Left ventricle myocardium superior (tissue), 1 donor: ENCODE data around the gene TSPO. TPM values are rescaled to one million over a fixed set of nuclear protein-coding genes. Genes with fewer than 3 reads are reported as not detected.

ENCODE experiments used
- ATAC-seq: fragments of 200-7000 bp; cut with Tn5 transposase; one replicate; pipeline ENCODE4 v1.9.1; 2020; ENCODE audit warnings: mild to moderate bottlenecking, moderate library complexity
- DNase-seq: peaks from one replicate; pipeline ENCODE4 v3.0.0-alpha.2; 2020
- intact Hi-C: fragments of 100-400 bp; cut with micrococcal nuclease; formaldehyde crosslinking; loops from one replicate; pipeline ENCODE4 v1.11.0; 2022
- total RNA-seq: library from RNA; stranded (reverse); fragmentation: NEBNext Ultra II Directional; extraction: Animal tissue kit (Norgen Biotek cat#: 25700); gene quantifications from one replicate; pipeline ENCODE4 v1.2.1, GENCODE V29; 2021
- donor health status: DM: no; HTN: yes; CAD: no; lungs with severe emphysema.

The TSPO gene
- total RNA-seq, 1 donor from 2014 or later: 119 TPM

GRCh38 chr22:43155789-43156188 is 4.4 kb downstream of the TSPO start:
- ATAC-seq (no peak), DNase-seq (no peak)
- intact Hi-C loops: no loop called here

- ATAC-seq (no peak), DNase-seq (no peak)
- intact Hi-C loops: no loop called here
Observed at GRCh38 chr22:43156413-43156812, 5.1 kb downstream of the TSPO start.

GRCh38 chr22:43157874-43158546 is 6.7 kb downstream of the TSPO start:
- intact Hi-C loops: no loop called here
- no peak for ATAC-seq
- no peak for DNase-seq

DNA sequence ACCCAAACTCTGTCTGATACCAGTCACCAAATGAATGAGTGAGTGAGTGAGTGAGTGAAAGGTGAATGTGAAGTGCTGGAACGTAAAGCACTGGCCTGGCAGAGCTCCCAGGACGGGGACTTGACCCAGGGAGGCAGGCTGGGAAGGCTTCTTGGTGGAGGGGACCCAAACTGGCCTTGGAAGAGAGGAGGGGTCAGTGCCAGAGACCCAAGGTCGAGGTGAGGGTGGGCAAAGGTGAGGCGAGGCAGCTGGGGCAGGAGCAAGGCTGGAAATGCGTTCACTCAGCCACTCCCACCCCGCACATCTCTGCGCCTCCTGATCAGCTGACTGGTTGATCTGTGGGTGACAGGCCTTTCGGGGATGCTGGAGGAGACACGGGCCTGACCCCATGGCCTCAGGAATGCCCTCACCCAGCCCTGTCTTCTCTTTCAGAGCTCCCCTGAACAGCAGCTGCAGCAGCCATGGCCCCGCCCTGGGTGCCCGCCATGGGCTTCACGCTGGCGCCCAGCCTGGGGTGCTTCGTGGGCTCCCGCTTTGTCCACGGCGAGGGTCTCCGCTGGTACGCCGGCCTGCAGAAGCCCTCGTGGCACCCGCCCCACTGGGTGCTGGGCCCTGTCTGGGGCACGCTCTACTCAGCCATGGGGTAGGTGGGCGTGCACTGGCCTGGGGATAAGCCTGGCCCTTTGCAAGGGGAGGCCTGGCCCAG is 7.6 kb downstream of the TSPO start:
- intact Hi-C loops: no loop called here
- peak; percentile 23 for ATAC-seq
- no peak for DNase-seq

- no peak for DNase-seq
- ATAC-seq: no peak
- intact Hi-C loops: no loop called here
Observed at GRCh38 chr22:43159484-43160178, 8.3 kb downstream of the TSPO start.

DNA sequence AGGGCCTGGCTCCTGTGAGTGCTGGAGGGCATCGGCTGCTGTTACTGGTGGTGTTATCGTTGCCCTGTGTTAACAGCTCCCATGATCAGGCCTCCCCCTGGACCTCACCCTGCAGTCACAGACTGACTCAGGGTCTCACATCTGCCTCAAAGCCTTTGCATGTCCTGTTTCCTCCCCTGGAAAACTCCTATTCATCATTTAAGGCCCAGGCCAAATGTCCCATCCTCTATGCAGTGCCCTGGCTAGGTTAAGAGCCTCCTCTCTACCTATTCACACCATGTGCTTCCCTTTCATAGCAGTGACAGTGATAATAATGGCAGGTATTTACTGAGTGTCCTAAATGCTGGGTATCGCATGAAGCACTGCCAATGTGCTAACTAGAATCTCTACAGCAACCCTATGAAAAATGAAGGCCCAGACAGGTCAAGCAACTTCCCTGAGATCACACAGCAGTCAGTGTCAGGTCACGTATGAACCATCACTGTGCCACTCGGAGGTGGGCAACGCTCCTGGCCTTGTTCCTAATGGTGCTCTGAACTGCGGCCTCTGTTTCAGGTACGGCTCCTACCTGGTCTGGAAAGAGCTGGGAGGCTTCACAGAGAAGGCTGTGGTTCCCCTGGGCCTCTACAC is 9.3 kb downstream of the TSPO start:
- ATAC-seq (no peak), DNase-seq (no peak)
- intact Hi-C loops: no loop called here

GRCh38 chr22:43162412-43163150 is 11.2 kb downstream of the TSPO start:
- ATAC-seq (no peak), DNase-seq (no peak)
- intact Hi-C loops: no loop called here

DNA sequence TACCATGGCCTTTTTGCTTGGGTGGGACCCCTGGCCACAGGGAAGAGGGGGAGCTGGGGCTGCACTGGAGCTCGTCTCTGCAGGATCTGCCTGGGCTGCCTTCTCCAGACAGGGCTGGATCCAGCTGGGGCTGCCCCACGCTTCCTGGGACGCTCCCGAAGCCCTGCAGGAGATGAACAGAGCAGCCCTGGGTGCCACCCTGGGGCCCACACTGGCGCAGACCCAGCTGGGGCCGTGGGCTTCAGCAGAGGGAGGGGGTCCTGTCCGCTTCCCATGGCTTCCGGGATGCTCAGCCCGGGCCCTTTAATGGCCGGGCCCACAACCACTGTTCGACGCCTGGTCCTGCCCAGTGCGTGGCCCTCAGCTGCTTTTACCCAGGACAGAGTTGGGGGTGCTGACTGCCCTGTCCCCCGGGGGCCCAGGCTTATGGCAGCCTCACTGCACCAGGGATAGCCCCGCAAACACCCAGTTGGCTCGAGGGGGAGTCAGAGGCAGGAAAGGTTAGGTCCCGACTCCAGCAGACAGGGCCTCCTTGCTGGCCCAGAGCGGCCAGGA is 12.0 kb downstream of the TSPO start:
- intact Hi-C loops: no loop called here
- ATAC-seq (no peak), DNase-seq (no peak)

DNA sequence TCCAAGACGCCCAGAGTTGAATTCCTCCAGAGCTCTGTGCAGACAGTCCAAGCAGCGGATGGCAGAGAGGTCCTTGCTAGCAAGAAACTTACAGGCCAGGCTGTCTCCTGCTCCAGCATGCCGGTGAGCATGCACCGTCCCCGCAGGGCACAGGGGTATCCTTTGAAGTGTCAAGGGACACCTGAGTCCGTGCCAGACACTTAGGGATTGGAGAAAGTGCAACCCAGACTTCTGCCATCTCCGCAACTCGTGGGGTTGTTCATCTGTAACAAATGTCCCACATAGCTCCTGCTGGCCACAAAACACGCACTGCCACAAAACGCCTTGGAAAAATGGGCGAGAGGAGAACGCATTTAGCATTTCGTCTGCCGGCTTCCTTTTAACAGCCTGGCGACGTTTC is 13.3 kb downstream of the TSPO start:
- DNase-seq (no peak), ATAC-seq (peak; percentile 8)
- intact Hi-C loops: no loop called here

- intact Hi-C loops: no loop called here
- DNase-seq: no peak
- ATAC-seq: no peak
Observed at GRCh38 chr22:43166132-43166930, 15.0 kb downstream of the TSPO start.

GRCh38 chr22:43167001-43167589 is 15.7 kb downstream of the TSPO start:
- ATAC-seq (no peak), DNase-seq (no peak)
- intact Hi-C loops: no loop called here

DNA sequence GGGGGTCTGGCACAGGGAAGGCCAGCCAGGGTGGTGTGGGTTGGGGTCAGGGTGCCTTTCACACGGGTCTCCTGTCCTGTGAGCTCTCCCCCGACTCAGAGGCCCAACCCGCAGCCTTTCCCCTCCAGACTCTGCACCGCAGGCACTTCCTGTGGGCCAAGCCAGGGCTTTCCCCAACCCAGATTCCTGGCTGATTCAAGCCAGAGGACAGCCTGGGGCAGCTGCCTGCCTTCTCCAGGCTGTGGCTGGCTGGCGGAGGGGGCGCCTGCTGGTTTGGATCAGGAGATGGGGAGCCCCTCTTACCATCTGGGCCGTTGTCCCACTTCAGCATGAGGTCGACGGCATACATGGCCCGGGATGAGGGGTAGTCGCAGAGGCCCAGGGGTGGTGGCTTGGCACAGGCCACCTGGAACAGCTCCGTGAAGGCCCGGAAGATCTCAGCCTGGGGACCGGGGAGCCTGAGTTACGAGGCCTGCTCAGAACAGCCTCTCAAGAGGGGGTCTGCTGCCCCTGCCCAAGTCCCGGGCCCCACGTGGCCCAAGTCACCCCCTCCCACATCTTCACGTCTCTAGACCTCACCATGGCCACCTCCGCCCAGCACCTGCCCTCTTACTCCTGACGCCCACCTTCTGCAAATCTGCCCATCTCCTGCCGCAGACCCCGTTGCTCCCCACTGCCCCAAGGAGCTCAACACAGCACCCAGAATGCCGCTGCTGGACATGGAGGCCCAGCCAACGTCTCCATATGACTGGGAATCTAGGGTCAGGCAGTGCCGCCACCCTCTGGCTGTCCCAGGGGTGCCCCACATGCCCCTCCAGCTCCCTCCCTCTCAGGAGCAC is 17.3 kb downstream of the TSPO start:
- intact Hi-C loops: no loop called here
- DNase-seq (no peak), ATAC-seq (peak; percentile 24)

DNA sequence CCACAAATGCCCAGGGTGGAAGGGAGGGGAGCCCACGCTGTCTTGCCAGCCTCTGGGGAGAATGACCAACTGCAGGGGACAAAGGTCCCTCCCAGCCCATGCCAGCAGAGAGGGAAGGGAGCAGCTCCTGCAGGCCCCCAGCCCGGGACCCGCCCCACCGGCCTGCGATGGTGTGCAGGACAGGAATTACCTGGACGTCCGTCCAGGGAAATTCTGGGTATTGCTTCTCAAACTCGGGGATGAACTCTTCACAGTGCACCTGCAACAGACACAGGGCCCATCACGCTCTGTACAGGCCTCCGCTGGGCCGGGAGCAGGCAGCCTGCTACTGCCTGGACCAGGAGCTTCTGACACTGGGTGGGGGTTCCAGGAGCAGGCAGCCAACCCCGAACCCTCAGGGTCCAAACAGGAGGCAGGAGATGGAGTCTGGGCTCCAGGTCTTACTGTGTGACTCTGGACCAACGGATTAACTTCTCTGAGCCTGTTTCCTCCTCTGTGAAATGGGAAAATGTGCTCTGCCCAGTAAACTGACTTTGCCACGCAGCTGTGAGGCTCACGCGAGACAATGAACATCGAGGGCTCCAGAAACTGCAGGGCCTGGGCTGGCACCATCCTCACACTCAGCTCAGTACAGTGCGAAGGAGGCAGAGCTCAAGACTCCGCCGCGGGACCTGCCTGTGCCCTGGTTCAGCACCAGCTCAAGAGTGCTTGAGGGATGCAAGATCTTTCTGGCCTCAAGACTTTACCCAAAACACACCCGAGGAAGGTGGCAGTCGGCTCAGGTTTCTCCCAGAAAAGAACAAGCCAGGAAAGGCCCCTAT is 18.2 kb downstream of the TSPO start:
- intact Hi-C loops: no loop called here
- DNase-seq: no peak
- ATAC-seq: no peak

DNA sequence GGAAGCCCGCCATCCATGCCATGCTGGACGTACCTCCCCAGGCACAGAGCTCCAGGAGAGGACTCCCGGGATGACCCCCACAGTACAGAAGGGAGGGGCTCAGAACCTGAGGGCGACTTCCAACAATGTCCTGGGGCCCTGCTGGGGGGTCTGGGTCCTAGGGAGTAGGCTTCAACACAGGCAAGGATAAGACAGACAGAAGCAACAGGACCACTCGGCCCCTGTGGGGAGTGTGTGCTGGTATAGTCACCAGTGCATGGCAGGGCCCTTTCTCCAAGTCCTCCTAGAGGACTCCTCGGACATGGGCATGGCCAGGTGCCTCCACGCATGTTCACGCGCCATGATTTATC is 18.7 kb downstream of the TSPO start:
- intact Hi-C loops: no loop called here
- no peak for DNase-seq
- ATAC-seq: no peak

DNA sequence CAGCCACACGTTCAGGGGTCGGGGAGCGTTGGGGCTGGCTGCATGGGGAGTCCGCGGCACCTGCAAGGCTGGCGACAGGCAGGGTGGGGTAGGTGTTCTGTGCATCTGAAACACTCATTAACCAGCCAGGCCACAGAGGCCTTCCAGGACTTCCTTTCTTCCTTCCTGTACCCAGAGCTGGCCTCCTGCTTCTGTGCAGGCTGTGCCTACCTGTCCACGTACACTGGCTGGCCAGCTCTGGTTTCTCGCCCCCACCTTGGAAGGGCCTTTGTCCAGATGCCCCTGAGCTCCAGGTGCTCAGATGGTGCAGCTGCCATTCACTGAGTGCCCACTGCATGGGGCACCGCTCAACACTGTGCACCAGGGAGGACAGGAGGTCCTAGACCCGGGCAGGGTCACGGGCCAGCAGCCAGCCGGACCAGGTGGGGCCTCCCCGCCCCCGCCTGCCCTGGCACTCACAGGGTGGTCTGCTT is 19.7 kb downstream of the TSPO start:
- ATAC-seq (no peak), DNase-seq (no peak)
- intact Hi-C loops: no loop called here

DNA sequence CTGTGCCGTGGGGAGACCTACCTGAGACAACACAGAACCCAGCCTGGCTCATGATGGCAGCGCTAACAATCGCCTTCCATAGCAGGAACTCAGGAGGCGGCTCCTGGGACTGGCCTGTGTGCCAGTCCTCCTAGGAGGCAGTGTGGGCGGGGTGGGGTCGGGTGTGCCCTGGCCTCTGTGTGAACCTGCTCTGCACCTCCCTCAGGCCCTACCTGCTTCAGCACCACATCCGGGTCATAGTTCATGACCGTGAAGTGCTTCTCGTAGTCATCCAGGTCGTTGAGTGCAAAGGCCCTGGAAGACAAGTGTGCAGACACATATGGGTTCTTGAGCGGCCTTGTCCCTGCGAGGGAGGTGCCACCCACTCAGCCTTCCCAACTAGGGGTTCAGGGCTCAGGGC is 20.2 kb downstream of the TSPO start:
- no peak for ATAC-seq
- intact Hi-C loops: no loop called here
- DNase-seq: no peak
